Mononuclear cell (primary cell): Measurements from ENCODE around the gene UNC13B. TPM values are rescaled to one million over a fixed set of nuclear protein-coding genes. Genes with fewer than 3 reads are reported as not detected.
A peak's percentile ranks its signal among the peaks of the same experiment; 100 is the strongest.
"Not testable (repeated sequence)": the region's sequence is repeated elsewhere in the genome, so short reads cannot be mapped to it uniquely, and the experiment has no call there.

ENCODE experiments used
- H3K27me3 ChIP-seq: 2 replicates; pipeline ENCODE4 v1.6.0; 2011; ENCODE audit warnings: low read length, control low read depth; ENCODE audit not compliant: insufficient read depth
- H3K4me1 ChIP-seq: 2 replicates; pipeline ENCODE4 v1.5.1; 2011; ENCODE audit warnings: mild to moderate bottlenecking, low read length, control low read depth; ENCODE audit not compliant: insufficient read depth
- H3K4me3 ChIP-seq: 2 replicates; pipeline ENCODE4 v1.5.1; 2011; ENCODE audit warnings: mild to moderate bottlenecking, low read length, moderate library complexity
- H3K9me3 ChIP-seq: 2 replicates; pipeline ENCODE4 v1.5.1; 2011; ENCODE audit warnings: low read depth, mild to moderate bottlenecking, control low read depth, low read length
- total RNA-seq: library from RNA; depleted of rRNA; stranded (reverse); fragments of >200 nt; gene quantifications from one replicate; pipeline ENCODE4 v1.2.3, GENCODE V29; 2012

Gene UNC13B
- 0.31 TPM for total RNA-seq

GRCh38 chr9:35161713-35162604 is at the start of gene UNC13B:
Gene UNC13B (plus strand): TSS chr9:35162009. CDS start chr9:35162284, 275 bp downstream.
- Histone ChIP-seq H3K27me3 (peaks cover 3% of the 10 kb centered on the region), H3K9me3 (no peaks in the 10 kb centered on the region), H3K4me1 (peaks cover 14% of the 10 kb centered on the region), H3K4me3 (peak within 1 kb of the TSS; percentile 67)

- peak overlapping the region; percentile 28 for H3K4me3 ChIP-seq
Observed at GRCh38 chr9:35112257-35113020, 49.4 kb upstream of the UNC13B start.

GRCh38 chr9:35114113-35114839 is 47.5 kb upstream of the UNC13B start:
- H3K9me3 ChIP-seq: no peaks in the 10 kb centered on the region
- H3K4me1 ChIP-seq: peaks cover 71% of the 10 kb centered on the region
- H3K27me3 ChIP-seq: no peaks in the 10 kb centered on the region
- H3K4me3 ChIP-seq: peak overlapping the region; percentile 75

More at GRCh38 chr9:35112257-35113020, 49.4 kb upstream of the UNC13B start:
- no peaks in the 10 kb centered on the region for H3K9me3 ChIP-seq
- H3K4me1 ChIP-seq: peaks cover 74% of the 10 kb centered on the region
- no peaks in the 10 kb centered on the region for H3K27me3 ChIP-seq

GRCh38 chr9:35114840-35115628 is 46.8 kb upstream of the UNC13B start:
- Histone ChIP-seq H3K4me3 (peak overlapping the region; percentile 75), H3K27me3 (no peaks in the 10 kb centered on the region), H3K9me3 (no peaks in the 10 kb centered on the region), H3K4me1 (peaks cover 63% of the 10 kb centered on the region)

- Histone ChIP-seq H3K9me3 (no peaks in the 10 kb centered on the region), H3K4me1 (peaks cover 54% of the 10 kb centered on the region), H3K27me3 (no peaks in the 10 kb centered on the region), H3K4me3 (peak within 1 kb of the TSS; percentile 75)
Observed at GRCh38 chr9:35115680-35116538, 45.9 kb upstream of the UNC13B start, which contains the start of gene ATOSB. Gene ATOSB (minus strand): TSS chr9:35115862. CDS start chr9:35108274, 7,588 bp downstream.

- Histone ChIP-seq H3K4me3 (peak overlapping the region; percentile 75), H3K9me3 (no peaks in the 10 kb centered on the region), H3K4me1 (peaks cover 51% of the 10 kb centered on the region), H3K27me3 (no peaks in the 10 kb centered on the region)
Observed at GRCh38 chr9:35116539-35116897, 45.3 kb upstream of the UNC13B start.

GRCh38 chr9:35116898-35117551 is 44.8 kb upstream of the UNC13B start:
- Histone ChIP-seq H3K4me1 (peaks cover 46% of the 10 kb centered on the region), H3K4me3 (no peak overlapping the region), H3K9me3 (no peaks in the 10 kb centered on the region), H3K27me3 (no peaks in the 10 kb centered on the region)

GRCh38 chr9:35134920-35135319 is 26.9 kb upstream of the UNC13B start:
- Histone ChIP-seq H3K4me1 (no peaks in the 10 kb centered on the region), H3K27me3 (no peaks in the 10 kb centered on the region), H3K9me3 (no peaks in the 10 kb centered on the region), H3K4me3 (no peak overlapping the region)

GRCh38 chr9:35135988-35136387 is 25.8 kb upstream of the UNC13B start:
- H3K4me3 ChIP-seq: no peak overlapping the region
- no peaks in the 10 kb centered on the region for H3K27me3 ChIP-seq
- no peaks in the 10 kb centered on the region for H3K9me3 ChIP-seq
- no peaks in the 10 kb centered on the region for H3K4me1 ChIP-seq

GRCh38 chr9:35136866-35137265 is 24.9 kb upstream of the UNC13B start:
- Histone ChIP-seq H3K27me3 (no peaks in the 10 kb centered on the region), H3K4me1 (no peaks in the 10 kb centered on the region), H3K4me3 (no peak overlapping the region), H3K9me3 (no peaks in the 10 kb centered on the region)

- Histone ChIP-seq H3K4me3 (no peak overlapping the region), H3K4me1 (no peaks in the 10 kb centered on the region), H3K9me3 (peaks cover 9% of the 10 kb centered on the region), H3K27me3 (no peaks in the 10 kb centered on the region)
Observed at GRCh38 chr9:35140093-35140492, 21.7 kb upstream of the UNC13B start.

- Histone ChIP-seq H3K9me3 (peaks cover 9% of the 10 kb centered on the region), H3K4me1 (no peaks in the 10 kb centered on the region), H3K27me3 (no peaks in the 10 kb centered on the region), H3K4me3 (no peak overlapping the region)
Observed at GRCh38 chr9:35142037-35142436, 19.8 kb upstream of the UNC13B start.

- H3K4me1 ChIP-seq, H3K27me3 ChIP-seq, H3K4me3 ChIP-seq: not testable (repeated sequence)
- H3K9me3 ChIP-seq: peaks cover 26% of the 10 kb centered on the region
Observed at GRCh38 chr9:35147941-35148563, 13.8 kb upstream of the UNC13B start.
